ENCODE measurements around the gene SPRY1. TPM values are rescaled to one million over a fixed set of nuclear protein-coding genes. Genes with fewer than 3 reads are reported as not detected.

Gene SPRY1
- total RNA-seq, 2 donors from 2014 or later: 67.5 to 90.2 TPM

- Histone ChIP-seq H3K27me3 (replicated peaks; ENCODE audit: insufficient read depth) (no peaks in the 10 kb centered on the region), H3K4me1 (replicated peaks) (no peaks in the 10 kb centered on the region), H3K9me3 (no peaks in the 10 kb centered on the region), H3K27ac (no peak overlapping the region), H3K4me3 (no peak overlapping the region), H3K36me3 (no peaks in the 10 kb centered on the region)
- intact Hi-C loops (cut with DNase I): no loop called here
- DNase-seq (ENCODE audit: low spot score): peak; percentile 40
- TF ChIP-seq CTCF (IDR thresholded peaks at IDR 0.05) (peak in 3 of 4 experiments; percentile 20 to 43 (median 35)), POLR2A (IDR thresholded peaks at IDR 0.05) (no peak), POLR2AphosphoS5 (IDR thresholded peaks at IDR 0.05) (peak; percentile 47)
- 68% methylated on average over 5 of the region's 5 CpGs for WGBS
These were observed 46.4 kb upstream of the SPRY1 start for GRCh38 chr4:123350191-123350544.

- Histone ChIP-seq H3K4me1 (replicated peaks) (no peaks in the 10 kb centered on the region), H3K9me3 (no peaks in the 10 kb centered on the region), H3K4me3 (no peak overlapping the region), H3K27me3 (replicated peaks; ENCODE audit: insufficient read depth) (no peaks in the 10 kb centered on the region), H3K27ac (no peak overlapping the region), H3K36me3 (no peaks in the 10 kb centered on the region)
- intact Hi-C loops (cut with DNase I): no loop called here
- 97% methylated on average over 6 of the region's 6 CpGs for WGBS
- no peak for DNase-seq (ENCODE audit: low spot score)
- TF ChIP-seq POLR2AphosphoS5 (IDR thresholded peaks at IDR 0.05): no peak
- TF ChIP-seq CTCF (IDR thresholded peaks at IDR 0.05): no peak
- no peak for TF ChIP-seq POLR2A (IDR thresholded peaks at IDR 0.05)
These were observed 45.9 kb upstream of the SPRY1 start for GRCh38 chr4:123350726-123351125.

GRCh38 chr4:123351713-123352112, 44.9 kb upstream of the SPRY1 start:
- no peaks in the 10 kb centered on the region for H3K4me1 ChIP-seq (replicated peaks)
- H3K36me3 ChIP-seq: no peaks in the 10 kb centered on the region
- intact Hi-C loops (cut with DNase I): no loop called here
- peak overlapping the region in 1 of 2 donors; percentile 53 for H3K27ac ChIP-seq
- H3K4me3 ChIP-seq: no peak overlapping the region
- no peaks in the 10 kb centered on the region for H3K9me3 ChIP-seq
- TF ChIP-seq POLR2A (IDR thresholded peaks at IDR 0.05) (no peak), CTCF (IDR thresholded peaks at IDR 0.05) (no peak), POLR2AphosphoS5 (IDR thresholded peaks at IDR 0.05) (no peak)
- WGBS: 77% methylated on average over 19 of the region's 19 CpGs
- no peaks in the 10 kb centered on the region for H3K27me3 ChIP-seq (replicated peaks; ENCODE audit: insufficient read depth)
- no peak for DNase-seq (ENCODE audit: low spot score)

GRCh38 chr4:123352240-123352945, 44.2 kb upstream of the SPRY1 start:
- intact Hi-C loops (cut with DNase I): no loop called here
- no peaks in the 10 kb centered on the region for H3K4me1 ChIP-seq (replicated peaks)
- no peaks in the 10 kb centered on the region for H3K9me3 ChIP-seq
- peak overlapping the region; percentile 33 to 53 for H3K27ac ChIP-seq
- H3K27me3 ChIP-seq (replicated peaks; ENCODE audit: insufficient read depth): no peaks in the 10 kb centered on the region
- no peaks in the 10 kb centered on the region for H3K36me3 ChIP-seq
- no peak overlapping the region for H3K4me3 ChIP-seq
- WGBS: 16% methylated on average over 6 of the region's 6 CpGs
- TF ChIP-seq CTCF (IDR thresholded peaks at IDR 0.05) (no peak), POLR2AphosphoS5 (IDR thresholded peaks at IDR 0.05) (peak; percentile 44)
- peak; percentile 77 for DNase-seq (ENCODE audit: low spot score)

GRCh38 chr4:123352966-123353365, 43.6 kb upstream of the SPRY1 start:
- 74% methylated on average over 1 of the region's 1 CpG for WGBS
- no peak for DNase-seq (ENCODE audit: low spot score)
- Histone ChIP-seq H3K27me3 (replicated peaks; ENCODE audit: insufficient read depth) (no peaks in the 10 kb centered on the region), H3K4me3 (no peak overlapping the region), H3K9me3 (no peaks in the 10 kb centered on the region), H3K36me3 (no peaks in the 10 kb centered on the region), H3K4me1 (replicated peaks) (no peaks in the 10 kb centered on the region), H3K27ac (peak overlapping the region; percentile 19 to 33)
- TF ChIP-seq POLR2AphosphoS5 (IDR thresholded peaks at IDR 0.05) (no peak), POLR2A (IDR thresholded peaks at IDR 0.05) (no peak), CTCF (IDR thresholded peaks at IDR 0.05) (no peak)
- intact Hi-C loops (cut with DNase I): no loop called here
